Glutamatergic neuron (in vitro differentiated cells): ENCODE measurements around the gene PCGF3. TPM values are rescaled to one million over a fixed set of nuclear protein-coding genes. Genes with fewer than 3 reads are reported as not detected.

Experiments used
- DNase-seq: peaks from one replicate; pipeline ENCODE4 v3.0.0; 2022
- H3K27ac Mint-ChIP-seq: one replicate; pipeline ENCODE4 v1.8.0; 2020; ENCODE audit warnings: mild to moderate bottlenecking, mixed read lengths, inconsistent platforms; ENCODE audit not compliant: unreplicated experiment
- H3K27me3 Mint-ChIP-seq: one replicate; pipeline ENCODE4 v1.8.0; 2020; ENCODE audit warnings: mild to moderate bottlenecking, moderate library complexity, mixed read lengths, inconsistent platforms; ENCODE audit not compliant: unreplicated experiment
- H3K36me3 Mint-ChIP-seq: one replicate; pipeline ENCODE4 v1.8.0; 2020; ENCODE audit warnings: mild to moderate bottlenecking, mixed read lengths, inconsistent platforms; ENCODE audit not compliant: unreplicated experiment
- H3K4me1 Mint-ChIP-seq: one replicate; pipeline ENCODE4 v1.8.0; 2020; ENCODE audit warnings: mild to moderate bottlenecking, low read depth, mixed read lengths, inconsistent platforms; ENCODE audit not compliant: unreplicated experiment
- H3K4me3 Mint-ChIP-seq: one replicate; pipeline ENCODE4 v1.8.0; 2020; ENCODE audit warnings: mild to moderate bottlenecking, mixed read lengths, inconsistent platforms; ENCODE audit not compliant: unreplicated experiment
- H3K9me3 Mint-ChIP-seq: one replicate; pipeline ENCODE4 v1.8.0; 2020; ENCODE audit warnings: mild to moderate bottlenecking, moderate library complexity, mixed read lengths, inconsistent platforms; ENCODE audit not compliant: unreplicated experiment
- total RNA-seq: library from RNA; stranded (reverse); fragmentation: NEBNext Ultra II Directional; extraction: Animal tissue kit (Norgen Biotek cat#: 25700); gene quantifications from one replicate; pipeline ENCODE4 v1.2.1, GENCODE V29; 2021; ENCODE audit not compliant: unreplicated experiment
- TF ChIP-seq, protein P1 (sequence below): fragments of 200-600 bp; sonication (generic); IDR thresholded peaks from one replicate; pipeline ENCODE4 v1.5.0; 2021; ENCODE audit not compliant: partially characterized antibody, unreplicated experiment

PCGF3 gene
- total RNA-seq, 1 donor from 2014 or later, result 122 TPM

DNA sequence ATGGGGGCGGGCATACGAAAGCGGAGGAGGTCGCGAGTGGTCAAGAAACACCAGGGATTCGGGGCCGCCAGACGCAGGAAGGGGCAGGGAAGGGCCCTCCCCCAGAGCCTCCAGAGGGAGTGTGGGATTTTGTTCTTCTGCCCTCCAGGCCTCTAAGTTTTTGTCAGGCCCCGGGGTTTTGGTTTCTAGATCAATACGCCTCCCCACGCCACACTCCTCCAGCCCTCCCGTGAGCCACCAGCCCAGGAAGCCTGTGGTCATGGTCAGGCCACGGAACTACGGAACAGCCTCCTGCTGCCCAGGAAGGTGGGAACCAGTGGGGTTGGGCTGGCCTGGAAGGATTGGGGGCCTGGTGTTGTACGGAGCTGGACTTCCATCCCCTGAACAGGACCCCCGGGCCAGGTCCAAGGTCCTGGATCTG, 81.9 kb downstream of the PCGF3 start:
- TF ChIP-seq, protein P1, sequence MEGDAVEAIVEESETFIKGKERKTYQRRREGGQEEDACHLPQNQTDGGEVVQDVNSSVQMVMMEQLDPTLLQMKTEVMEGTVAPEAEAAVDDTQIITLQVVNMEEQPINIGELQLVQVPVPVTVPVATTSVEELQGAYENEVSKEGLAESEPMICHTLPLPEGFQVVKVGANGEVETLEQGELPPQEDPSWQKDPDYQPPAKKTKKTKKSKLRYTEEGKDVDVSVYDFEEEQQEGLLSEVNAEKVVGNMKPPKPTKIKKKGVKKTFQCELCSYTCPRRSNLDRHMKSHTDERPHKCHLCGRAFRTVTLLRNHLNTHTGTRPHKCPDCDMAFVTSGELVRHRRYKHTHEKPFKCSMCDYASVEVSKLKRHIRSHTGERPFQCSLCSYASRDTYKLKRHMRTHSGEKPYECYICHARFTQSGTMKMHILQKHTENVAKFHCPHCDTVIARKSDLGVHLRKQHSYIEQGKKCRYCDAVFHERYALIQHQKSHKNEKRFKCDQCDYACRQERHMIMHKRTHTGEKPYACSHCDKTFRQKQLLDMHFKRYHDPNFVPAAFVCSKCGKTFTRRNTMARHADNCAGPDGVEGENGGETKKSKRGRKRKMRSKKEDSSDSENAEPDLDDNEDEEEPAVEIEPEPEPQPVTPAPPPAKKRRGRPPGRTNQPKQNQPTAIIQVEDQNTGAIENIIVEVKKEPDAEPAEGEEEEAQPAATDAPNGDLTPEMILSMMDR, result no peak
- DNase-seq, result no peak
- peaks cover 24% of the 10 kb centered on the region for H3K4me1 Mint-ChIP-seq
- peaks cover 19% of the 10 kb centered on the region for H3K9me3 Mint-ChIP-seq
- H3K27ac Mint-ChIP-seq, result peak overlapping the region; percentile 12
- H3K27me3 Mint-ChIP-seq, result peaks cover 17% of the 10 kb centered on the region
- H3K4me3 Mint-ChIP-seq, result peak overlapping the region; percentile 73
- H3K36me3 Mint-ChIP-seq, result no peaks in the 10 kb centered on the region

DNA sequence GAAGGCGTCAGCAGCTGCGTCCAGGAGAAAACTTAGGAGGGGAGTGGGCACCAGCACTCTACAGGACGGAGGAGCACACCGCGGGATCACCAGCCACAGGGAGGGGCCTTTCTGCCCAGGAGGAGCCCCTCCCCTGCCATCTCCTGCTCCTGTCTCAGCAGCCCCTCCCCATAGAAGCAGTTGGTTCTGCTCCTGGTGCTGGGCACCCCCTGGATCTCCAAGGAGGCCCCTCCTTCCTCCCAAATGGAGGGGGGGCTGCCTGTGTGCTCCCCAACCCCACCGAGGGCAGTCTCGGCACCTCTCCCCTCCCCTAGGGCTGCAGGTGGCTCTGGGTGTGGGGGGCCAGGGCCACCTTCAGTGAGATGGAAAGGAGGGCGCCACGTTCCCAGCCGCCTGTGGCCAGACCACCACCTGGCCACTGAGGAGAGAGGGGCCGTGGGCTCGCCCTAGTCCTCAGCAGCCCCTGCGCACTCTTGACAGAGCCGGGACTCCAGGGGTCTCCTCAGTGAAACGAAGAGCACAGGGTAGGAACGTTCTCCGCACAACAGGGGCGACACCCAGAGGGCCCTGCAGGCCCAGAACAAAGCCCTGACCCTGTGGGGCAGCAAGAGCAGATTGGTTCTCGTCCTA, 82.5 kb downstream of the PCGF3 start:
- peaks cover 28% of the 10 kb centered on the region for H3K4me1 Mint-ChIP-seq
- DNase-seq, result no peak
- H3K27ac Mint-ChIP-seq, result peak overlapping the region; percentile 12
- no peaks in the 10 kb centered on the region for H3K36me3 Mint-ChIP-seq
- TF ChIP-seq, protein P1, result no peak
- H3K4me3 Mint-ChIP-seq, result no peak overlapping the region
- H3K9me3 Mint-ChIP-seq, result peaks cover 20% of the 10 kb centered on the region
- H3K27me3 Mint-ChIP-seq, result peaks cover 16% of the 10 kb centered on the region

DNA sequence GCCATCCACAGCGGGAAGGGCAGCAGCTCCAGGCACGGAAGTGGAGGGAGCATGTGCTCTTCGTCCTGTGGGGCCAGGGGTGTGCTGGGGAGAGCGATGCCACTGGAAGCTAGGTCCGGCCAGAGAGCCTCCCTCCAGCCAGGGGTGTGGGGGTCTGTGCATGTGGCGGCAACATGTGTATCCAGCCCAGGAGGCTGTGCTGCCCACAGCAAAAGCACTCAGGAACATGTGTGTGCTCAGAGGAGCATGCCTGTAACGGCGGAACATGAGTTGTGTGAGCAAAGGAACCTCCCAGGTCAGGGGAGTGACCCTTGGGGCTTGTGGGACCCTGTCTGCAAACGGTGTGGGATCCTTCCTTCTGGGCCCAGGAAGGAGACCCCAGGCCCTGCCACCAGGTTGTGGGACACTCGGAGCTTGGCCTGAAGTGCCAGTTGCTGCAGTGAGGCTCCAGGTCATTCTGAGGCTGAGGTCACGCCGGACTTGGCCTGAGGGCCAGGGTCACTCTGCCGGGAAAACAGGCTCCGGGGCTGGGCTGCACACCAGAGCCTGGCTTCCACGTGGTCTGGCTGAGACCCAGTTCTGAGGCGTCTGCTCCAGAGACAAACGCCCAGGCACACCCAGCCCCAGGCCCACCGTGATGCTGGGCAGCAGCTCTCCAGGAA, 83.1 kb downstream of the PCGF3 start:
- no peak for DNase-seq
- TF ChIP-seq, protein P1, result no peak
- Mint-ChIP-seq H3K9me3 (peaks cover 20% of the 10 kb centered on the region), H3K27ac (peak overlapping the region; percentile 43), H3K27me3 (peaks cover 17% of the 10 kb centered on the region), H3K36me3 (no peaks in the 10 kb centered on the region), H3K4me3 (peak overlapping the region; percentile 42), H3K4me1 (peaks cover 28% of the 10 kb centered on the region)

DNA sequence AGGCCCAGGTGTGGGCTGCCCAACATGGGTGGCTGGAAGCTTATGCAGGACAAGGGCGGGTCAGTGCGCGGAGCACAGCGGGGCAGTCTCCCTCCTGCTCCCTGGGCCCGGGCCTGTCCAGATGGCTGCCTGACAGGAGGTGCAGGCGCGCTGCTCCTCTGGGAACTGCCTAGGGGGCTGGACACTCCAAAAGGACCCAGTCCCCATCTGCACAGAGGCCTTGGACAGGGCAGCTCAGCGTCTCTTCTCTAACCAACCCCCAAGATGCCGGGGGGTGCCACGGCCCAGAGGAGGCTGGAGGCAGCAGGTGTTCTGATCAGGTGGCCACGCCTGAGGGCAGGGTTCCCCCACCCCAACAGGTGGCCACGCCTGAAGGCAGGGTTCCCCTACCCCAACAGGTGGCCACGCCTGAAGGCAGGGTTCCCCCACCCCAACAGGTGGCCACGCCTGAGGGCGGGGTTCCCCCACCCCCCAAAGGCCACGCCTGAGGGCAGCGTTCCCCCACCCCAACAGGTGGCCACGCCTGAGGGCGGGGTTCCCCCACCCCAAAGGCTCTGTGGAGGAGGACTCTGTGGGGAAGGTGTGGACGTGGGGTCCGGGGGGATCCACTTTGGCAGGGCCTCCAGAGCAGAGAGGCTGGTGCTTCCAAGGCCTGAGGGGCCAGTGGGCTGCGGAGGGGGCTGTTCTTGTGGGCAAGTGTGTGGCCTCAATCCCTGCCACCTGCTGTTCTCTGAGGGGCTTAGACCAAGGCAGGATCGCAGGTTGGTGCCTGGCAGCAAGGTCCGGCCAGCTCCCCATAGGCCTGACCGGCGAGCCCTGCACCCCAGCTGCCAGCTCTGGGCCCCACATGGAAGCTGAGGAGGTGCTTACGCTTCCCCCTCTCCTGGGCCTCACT, 84.2 kb downstream of the PCGF3 start:
- H3K36me3 Mint-ChIP-seq, result no peaks in the 10 kb centered on the region
- peaks cover 33% of the 10 kb centered on the region for H3K4me1 Mint-ChIP-seq
- peaks cover 17% of the 10 kb centered on the region for H3K27me3 Mint-ChIP-seq
- H3K9me3 Mint-ChIP-seq, result peaks cover 15% of the 10 kb centered on the region
- peak overlapping the region; percentile 38 for H3K4me3 Mint-ChIP-seq
- peak; percentile 77 for DNase-seq
- peak overlapping the region; percentile 43 for H3K27ac Mint-ChIP-seq
- TF ChIP-seq, protein P1, result no peak
